HEK293 (cell line): Measurements from ENCODE around the gene SOCS7.

Experiments used
- CTCF ChIP-seq: fragments of 450-650 bp; formaldehyde crosslinking; IDR thresholded peaks from 2 replicates; pipeline ENCODE4 v1.5.1; 2016; ENCODE audit warnings: missing biosample characterization, missing genetic modification characterization
- REST ChIP-seq: fragments of 450-650 bp; formaldehyde crosslinking; IDR thresholded peaks from 2 replicates; pipeline ENCODE4 v1.5.1; 2016; ENCODE audit warnings: missing biosample characterization, missing genetic modification characterization
- SALL2 ChIP-seq: fragments of 450-650 bp; formaldehyde crosslinking; IDR thresholded peaks from 2 replicates; pipeline ENCODE4 v1.5.0; 2017; ENCODE audit warnings: missing biosample characterization, mild to moderate bottlenecking, missing genetic modification characterization, borderline replicate concordance
- ZBTB26 ChIP-seq: fragments of 450-650 bp; formaldehyde crosslinking; optimal IDR thresholded peaks from 2 replicates; pipeline ENCODE3; 2016; ENCODE audit warnings: missing biosample characterization, mild to moderate bottlenecking, missing genetic modification characterization
- ZFP3 ChIP-seq: fragments of 450-650 bp; formaldehyde crosslinking; IDR thresholded peaks from 2 replicates; pipeline ENCODE4 v1.5.1; 2016; ENCODE audit warnings: low read depth, missing biosample characterization, missing genetic modification characterization
- ZFP41 ChIP-seq: fragments of 450-650 bp; formaldehyde crosslinking; IDR thresholded peaks from 2 replicates; pipeline ENCODE4 v1.5.1; 2016; ENCODE audit warnings: missing biosample characterization, missing genetic modification characterization, borderline replicate concordance
- ZNF239 ChIP-seq: fragments of 450-650 bp; formaldehyde crosslinking; IDR thresholded peaks from 2 replicates; pipeline ENCODE4 v1.5.1; 2016; ENCODE audit warnings: missing biosample characterization, missing genetic modification characterization
- ZNF501 ChIP-seq: fragments of 450-650 bp; formaldehyde crosslinking; IDR thresholded peaks from 2 replicates; pipeline ENCODE4 v1.5.1; 2016; ENCODE audit warnings: missing biosample characterization, missing genetic modification characterization
- ZNF768 ChIP-seq: fragments of 450-650 bp; formaldehyde crosslinking; IDR thresholded peaks from 2 replicates; pipeline ENCODE4 v1.5.1; 2018; ENCODE audit warnings: missing biosample characterization, mild to moderate bottlenecking, missing genetic modification characterization
- ZNF776 ChIP-seq: fragments of 450-650 bp; formaldehyde crosslinking; IDR thresholded peaks from 2 replicates; pipeline ENCODE4 v1.5.0; 2017; ENCODE audit warnings: missing biosample characterization, missing genetic modification characterization, borderline replicate concordance
- ZXDB ChIP-seq: fragments of 450-650 bp; formaldehyde crosslinking; IDR thresholded peaks from 2 replicates; pipeline ENCODE4 v1.5.1; 2016; ENCODE audit warnings: missing biosample characterization, missing genetic modification characterization

- no peak for TF ChIP-seq ZFP3 (tag by site-specific recombination)
- TF ChIP-seq ZFP41 (tag by site-specific recombination): no peak
- no peak for TF ChIP-seq SALL2 (tag by site-specific recombination)
- no peak for TF ChIP-seq CTCF (tag by site-specific recombination)
- no peak for TF ChIP-seq ZNF239 (tag by site-specific recombination)
- TF ChIP-seq ZBTB26 (tag by site-specific recombination): no peak
- TF ChIP-seq ZNF501 (tag by site-specific recombination): no peak
- no peak for TF ChIP-seq REST (tag by site-specific recombination)
- TF ChIP-seq ZNF776 (tag by site-specific recombination): no peak
- no peak for TF ChIP-seq ZNF768 (tag by site-specific recombination)
- no peak for TF ChIP-seq ZXDB (tag by site-specific recombination)
Measured at GRCh38 chr17:38454532-38454931, 102.9 kb downstream of the SOCS7 start.
